HG02973 (cell line): ENCODE data around the gene FAM53B.

Experiments used
- ATAC-seq: cut with Tn5 transposase; IDR thresholded peaks from one replicate; pipeline ENCODE4 v1.9.1; 2021; ENCODE audit warnings: moderate library complexity; ENCODE audit not compliant: unreplicated experiment

The FAM53B gene

GRCh38 chr10:124711145-124711544 lies 33.0 kb downstream of the FAM53B start:
- ATAC-seq: no peak

- ATAC-seq: no peak
Observed at GRCh38 chr10:124710266-124710881, 33.8 kb downstream of the FAM53B start.

DNA sequence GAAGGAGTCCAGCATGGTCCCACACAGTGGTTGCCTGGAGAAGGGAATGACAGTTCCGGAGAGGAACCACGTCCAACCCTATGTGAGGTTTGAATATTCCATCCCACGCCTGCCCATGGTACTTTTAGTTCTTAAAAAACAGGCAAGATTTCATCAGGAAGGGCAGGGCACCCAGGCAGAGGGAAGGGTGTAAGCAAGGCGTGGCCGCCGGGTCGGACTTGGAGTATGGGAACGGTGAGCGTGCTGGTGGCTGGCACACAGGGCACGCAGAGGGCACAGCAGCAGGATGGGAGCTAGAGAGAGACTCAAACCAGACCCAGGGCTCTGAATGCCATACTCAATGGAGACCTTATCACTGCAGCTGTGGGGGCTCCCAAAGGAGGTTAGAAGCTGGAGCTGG lies 34.3 kb downstream of the FAM53B start:
- no peak for ATAC-seq

- no peak for ATAC-seq
Observed at GRCh38 chr10:124708922-124709520, 35.2 kb downstream of the FAM53B start.

GRCh38 chr10:124708246-124708779 lies 35.9 kb downstream of the FAM53B start:
- no peak for ATAC-seq

DNA sequence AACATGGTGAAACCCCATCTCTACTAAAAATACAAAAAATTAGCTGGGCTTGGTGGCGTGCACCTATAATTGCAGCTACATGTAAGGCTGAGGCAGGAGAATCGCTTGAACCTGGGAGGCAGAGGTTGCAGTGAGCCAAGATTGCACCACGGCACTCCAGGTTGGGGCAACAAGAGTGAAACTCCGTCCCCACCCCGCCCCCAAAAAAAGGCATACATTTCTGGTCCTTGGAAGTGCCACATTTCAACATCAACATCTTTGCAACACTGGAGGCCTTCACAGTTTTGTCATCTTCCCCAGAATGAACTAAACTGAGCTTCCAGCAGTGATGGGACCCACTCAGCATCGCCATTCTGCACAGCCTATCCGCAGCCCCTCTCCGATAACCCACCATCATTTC lies 36.6 kb downstream of the FAM53B start:
- ATAC-seq: no peak

GRCh38 chr10:124707144-124707467 lies 37.1 kb downstream of the FAM53B start:
- ATAC-seq: no peak

- no peak for ATAC-seq
Observed at GRCh38 chr10:124706462-124707143, 37.6 kb downstream of the FAM53B start.

DNA sequence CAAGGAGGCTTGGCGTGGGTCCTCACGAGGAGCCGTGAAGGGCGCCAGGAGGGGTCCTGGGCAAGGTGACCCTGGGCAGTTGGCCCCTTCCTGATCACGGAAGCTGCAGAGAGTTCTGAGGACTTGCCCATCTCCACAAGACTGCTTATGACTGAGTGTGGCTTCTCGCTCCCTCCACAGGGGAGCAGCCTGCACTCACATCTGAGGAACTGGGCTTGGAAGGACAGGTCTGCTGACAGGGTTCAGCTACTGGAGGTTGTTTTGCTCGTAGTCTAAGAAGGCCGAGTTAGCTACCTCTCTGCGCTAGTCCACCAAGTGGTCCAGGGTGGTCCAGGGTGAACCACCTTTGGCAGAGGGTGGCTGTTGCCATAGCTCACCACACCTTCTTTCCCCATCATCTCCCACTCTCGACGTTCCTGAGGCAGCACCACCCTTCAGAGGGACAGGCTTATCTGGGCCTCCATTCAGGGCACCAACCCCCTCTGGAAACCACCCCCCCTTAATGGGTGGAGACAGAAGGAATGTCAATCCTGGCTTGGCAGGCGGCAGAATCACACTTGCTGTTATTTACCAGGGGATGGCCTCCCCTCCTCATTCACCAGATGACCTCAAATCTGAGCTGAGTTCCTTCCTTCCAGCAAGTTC lies 38.2 kb downstream of the FAM53B start:
- ATAC-seq: no peak

DNA sequence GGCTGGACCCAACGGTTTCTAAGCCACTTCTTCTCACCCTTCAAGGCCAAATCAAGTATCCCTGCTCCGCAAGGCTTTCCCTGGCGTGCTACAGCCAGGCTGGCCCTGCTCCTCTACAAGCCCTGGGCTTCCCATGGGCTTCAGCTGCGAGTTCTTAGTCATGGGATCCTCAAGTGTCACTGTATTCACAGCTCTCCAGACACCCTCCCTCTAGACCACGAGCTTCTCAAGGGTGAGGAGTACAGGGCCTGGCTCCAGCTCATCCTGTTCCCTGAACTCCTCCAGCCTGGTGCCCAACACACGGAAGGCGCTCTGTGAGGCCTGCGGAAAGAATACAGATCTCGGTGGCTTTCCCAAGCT lies 38.8 kb downstream of the FAM53B start:
- ATAC-seq: no peak

- no peak for ATAC-seq
Observed at GRCh38 chr10:124704428-124705380, 39.5 kb downstream of the FAM53B start.

DNA sequence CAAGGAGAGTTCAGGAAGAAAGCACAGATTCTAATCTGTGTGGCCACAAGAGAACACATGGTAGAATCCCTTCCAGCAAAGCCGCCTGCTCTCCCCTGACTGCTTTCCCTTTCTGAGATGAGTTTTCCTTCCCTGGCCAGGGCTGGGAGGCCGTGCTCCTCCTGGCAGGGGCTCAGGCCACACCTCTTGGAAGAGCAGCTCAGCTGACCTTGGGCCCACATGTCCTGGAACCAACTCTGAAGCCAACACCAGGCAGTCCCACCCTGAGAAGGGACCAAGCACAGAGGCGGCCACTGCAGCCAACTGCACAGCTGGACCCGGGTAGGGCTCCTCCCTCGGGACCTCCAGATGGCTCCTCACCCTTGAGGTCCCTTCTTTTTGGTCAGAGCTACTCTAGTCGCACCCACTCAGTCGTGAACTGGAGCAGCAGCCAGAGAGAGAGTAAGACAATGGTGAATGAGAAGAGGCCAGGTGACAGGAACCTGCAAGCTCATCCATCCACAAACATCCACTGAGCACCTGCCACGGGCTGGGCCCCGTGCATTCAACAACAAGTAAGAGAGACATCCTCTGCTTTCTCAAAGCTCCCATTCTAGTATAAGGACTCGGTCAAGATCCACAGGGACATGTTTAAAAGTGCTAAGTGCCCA lies 40.3 kb downstream of the FAM53B start:
- no peak for ATAC-seq

- no peak for ATAC-seq
Observed at GRCh38 chr10:124703372-124703771, 40.8 kb downstream of the FAM53B start.

DNA sequence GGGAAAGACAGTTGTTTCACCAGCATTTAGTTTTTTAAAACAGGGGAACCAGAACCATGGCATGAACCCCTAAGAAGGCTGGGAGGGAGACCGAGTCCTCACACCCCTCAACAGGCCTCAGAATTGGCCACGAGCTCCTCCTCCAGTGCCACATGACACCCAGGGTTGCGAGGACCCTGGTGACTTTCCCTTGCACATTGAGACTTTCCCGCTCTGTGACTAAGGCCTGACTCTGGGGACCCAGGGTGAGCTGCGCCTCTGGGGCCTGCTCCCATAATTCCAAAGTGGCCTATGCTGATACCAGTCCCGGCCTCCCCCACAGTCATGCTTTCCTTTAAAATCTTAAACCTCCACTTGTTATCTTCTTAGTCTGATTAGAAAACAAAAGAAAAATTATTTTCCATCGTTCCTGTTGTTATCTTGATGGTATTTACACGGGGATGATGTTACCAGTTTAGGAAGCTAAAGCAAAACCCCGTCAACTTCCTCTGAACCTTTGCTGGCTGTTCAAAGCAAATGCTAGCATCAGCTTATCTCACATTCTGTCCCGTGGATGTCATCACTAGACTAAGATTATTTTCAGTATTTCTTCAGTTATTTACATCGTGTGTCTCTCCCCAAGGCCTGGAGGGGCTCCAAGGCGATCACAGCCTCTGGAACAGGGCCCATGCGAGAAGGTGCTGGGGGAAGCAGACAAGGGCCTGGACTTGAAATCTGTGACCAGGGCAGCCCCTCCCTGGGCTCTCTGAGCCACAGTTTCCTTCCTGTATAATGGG lies 42.1 kb downstream of the FAM53B start:
- no peak for ATAC-seq

- ATAC-seq: no peak
Observed at GRCh38 chr10:124701435-124701834, 42.7 kb downstream of the FAM53B start.

DNA sequence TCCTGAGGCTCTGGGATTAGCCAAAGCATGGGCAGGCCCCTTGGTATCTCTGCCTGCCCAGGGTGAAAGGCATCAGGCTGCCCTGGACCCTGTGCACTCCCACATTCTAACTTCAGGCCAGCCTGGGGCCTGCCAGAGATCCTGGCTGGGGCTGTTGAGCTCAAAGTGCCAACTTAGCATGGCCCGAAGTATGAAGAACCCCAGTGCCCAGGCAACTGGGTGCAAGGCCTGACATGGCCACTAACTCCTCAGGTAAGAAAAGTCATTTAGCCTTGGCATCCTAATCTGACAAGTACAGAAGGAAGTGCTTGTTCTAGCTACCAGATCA lies 43.2 kb downstream of the FAM53B start:
- ATAC-seq: no peak

- ATAC-seq: no peak
Observed at GRCh38 chr10:124700293-124701037, 43.7 kb downstream of the FAM53B start.

GRCh38 chr10:124699471-124700292 lies 44.5 kb downstream of the FAM53B start:
- no peak for ATAC-seq
